ENCODE measurements around the gene ZNF84.

- TF ChIP-seq, protein P1, sequence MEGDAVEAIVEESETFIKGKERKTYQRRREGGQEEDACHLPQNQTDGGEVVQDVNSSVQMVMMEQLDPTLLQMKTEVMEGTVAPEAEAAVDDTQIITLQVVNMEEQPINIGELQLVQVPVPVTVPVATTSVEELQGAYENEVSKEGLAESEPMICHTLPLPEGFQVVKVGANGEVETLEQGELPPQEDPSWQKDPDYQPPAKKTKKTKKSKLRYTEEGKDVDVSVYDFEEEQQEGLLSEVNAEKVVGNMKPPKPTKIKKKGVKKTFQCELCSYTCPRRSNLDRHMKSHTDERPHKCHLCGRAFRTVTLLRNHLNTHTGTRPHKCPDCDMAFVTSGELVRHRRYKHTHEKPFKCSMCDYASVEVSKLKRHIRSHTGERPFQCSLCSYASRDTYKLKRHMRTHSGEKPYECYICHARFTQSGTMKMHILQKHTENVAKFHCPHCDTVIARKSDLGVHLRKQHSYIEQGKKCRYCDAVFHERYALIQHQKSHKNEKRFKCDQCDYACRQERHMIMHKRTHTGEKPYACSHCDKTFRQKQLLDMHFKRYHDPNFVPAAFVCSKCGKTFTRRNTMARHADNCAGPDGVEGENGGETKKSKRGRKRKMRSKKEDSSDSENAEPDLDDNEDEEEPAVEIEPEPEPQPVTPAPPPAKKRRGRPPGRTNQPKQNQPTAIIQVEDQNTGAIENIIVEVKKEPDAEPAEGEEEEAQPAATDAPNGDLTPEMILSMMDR (conservative IDR thresholded peaks at IDR 0.05 in 1 of 2, IDR thresholded peaks at IDR 0.05 in 1 of 2; ENCODE audit: extremely low read depth in 1 of 2, insufficient read depth in 1 of 2, low read depth in 1 of 2, low read length in 2 of 2), result no peak
- no peak for TF ChIP-seq EZH2 (IDR thresholded peaks at IDR 0.05; ENCODE audit: borderline replicate concordance, low read length)
Measured at GRCh38 chr12:133106253-133106652, 68.9 kb downstream of the ZNF84 start.

All from mammary epithelial cell (primary cell).